ENCODE data around the gene PTPRS.
"Not testable (repeated sequence)": the region's sequence is repeated elsewhere in the genome, so short reads cannot be mapped to it uniquely, and the experiment has no call there.

DNA sequence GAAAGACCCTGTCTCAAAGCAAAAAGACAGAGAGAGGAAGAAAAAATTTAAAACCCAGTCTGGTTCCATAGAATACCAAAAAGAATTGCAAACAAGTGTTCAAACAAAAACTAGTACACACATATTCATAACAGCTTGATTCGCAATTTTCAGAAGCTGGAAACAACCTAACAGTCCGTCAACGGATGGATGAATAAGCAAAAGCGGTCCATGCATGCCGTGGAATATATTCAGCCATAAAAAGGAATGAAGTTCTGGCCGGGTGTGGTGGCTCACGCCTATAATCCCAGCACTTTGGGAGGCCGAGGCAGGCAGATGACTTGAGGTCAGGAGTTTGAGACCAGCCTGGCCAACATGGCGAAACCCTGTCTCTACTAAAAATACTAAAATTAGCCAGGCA, 21.2 kb upstream of the PTPRS start:
- not testable (repeated sequence) for TF ChIP-seq POLR2AphosphoS5 (IDR thresholded peaks at IDR 0.05); CTCF (IDR thresholded peaks at IDR 0.05 in 8 of 11, conservative IDR thresholded peaks at IDR 0.05 in 3 of 11); POLR2A (IDR thresholded peaks at IDR 0.05)
